ENCODE results near the gene KLF4. TPM values are rescaled to one million over a fixed set of nuclear protein-coding genes. Genes with fewer than 3 reads are reported as not detected.
A peak's percentile ranks its signal among the peaks of the same experiment; 100 is the strongest.

The KLF4 gene
- total RNA-seq, 2 experiments from 2014 or later, result not detected

DNA sequence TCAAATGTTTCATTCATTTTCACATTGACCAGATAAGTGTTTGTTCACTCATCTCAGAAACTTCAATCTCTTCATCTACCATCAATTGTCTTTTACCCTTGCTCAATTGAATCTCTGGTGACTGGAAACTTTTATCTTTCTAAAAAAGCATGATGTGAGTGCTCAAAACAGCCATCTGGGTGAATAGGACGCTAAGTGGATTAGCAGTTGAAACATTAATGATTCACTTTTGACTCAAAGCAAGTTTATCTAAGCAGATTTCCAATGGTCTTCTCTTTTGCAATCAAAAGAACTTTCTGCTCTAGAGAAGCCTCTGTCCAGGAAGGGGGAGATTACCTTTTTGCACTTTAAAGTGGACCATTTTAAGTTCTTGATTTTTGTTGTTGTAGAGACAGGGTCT is 22.2 kb downstream of the KLF4 start:
- no peak overlapping the region for H3K4me3 ChIP-seq (ENCODE audit: low read depth, low read length, poor library complexity, severe bottlenecking)
- intact Hi-C loops (cut with micrococcal nuclease; ENCODE audit: unreplicated experiment), result no loop called here
- DNase-seq (ENCODE audit: low spot score), result no peak
- no peaks in the 10 kb centered on the region for H3K36me3 ChIP-seq (ENCODE audit: insufficient read depth, low read length)
- no TSS peak for BruUV-seq (replicated peaks)
- no peak for TF ChIP-seq EZH2phosphoT487 (IDR thresholded peaks at IDR 0.05; ENCODE audit: borderline replicate concordance, low read depth, low read length)
- TF ChIP-seq, protein P1, sequence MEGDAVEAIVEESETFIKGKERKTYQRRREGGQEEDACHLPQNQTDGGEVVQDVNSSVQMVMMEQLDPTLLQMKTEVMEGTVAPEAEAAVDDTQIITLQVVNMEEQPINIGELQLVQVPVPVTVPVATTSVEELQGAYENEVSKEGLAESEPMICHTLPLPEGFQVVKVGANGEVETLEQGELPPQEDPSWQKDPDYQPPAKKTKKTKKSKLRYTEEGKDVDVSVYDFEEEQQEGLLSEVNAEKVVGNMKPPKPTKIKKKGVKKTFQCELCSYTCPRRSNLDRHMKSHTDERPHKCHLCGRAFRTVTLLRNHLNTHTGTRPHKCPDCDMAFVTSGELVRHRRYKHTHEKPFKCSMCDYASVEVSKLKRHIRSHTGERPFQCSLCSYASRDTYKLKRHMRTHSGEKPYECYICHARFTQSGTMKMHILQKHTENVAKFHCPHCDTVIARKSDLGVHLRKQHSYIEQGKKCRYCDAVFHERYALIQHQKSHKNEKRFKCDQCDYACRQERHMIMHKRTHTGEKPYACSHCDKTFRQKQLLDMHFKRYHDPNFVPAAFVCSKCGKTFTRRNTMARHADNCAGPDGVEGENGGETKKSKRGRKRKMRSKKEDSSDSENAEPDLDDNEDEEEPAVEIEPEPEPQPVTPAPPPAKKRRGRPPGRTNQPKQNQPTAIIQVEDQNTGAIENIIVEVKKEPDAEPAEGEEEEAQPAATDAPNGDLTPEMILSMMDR (conservative IDR thresholded peaks at IDR 0.05; ENCODE audit: low read length), result no peak
- no peak overlapping the region for H2AFZ ChIP-seq (ENCODE audit: low read length)
- H3K27ac ChIP-seq (ENCODE audit: low read depth, low read length, poor library complexity, severe bottlenecking), result no peak overlapping the region
- H3K9me3 ChIP-seq (ENCODE audit: low read length), result no peaks in the 10 kb centered on the region
- H3K9me2 ChIP-seq (ENCODE audit: insufficient read depth, low read length), result no peaks in the 10 kb centered on the region
- H3K4me1 ChIP-seq (ENCODE audit: insufficient read depth, low read length, poor library complexity, severe bottlenecking), result no peaks in the 10 kb centered on the region
- H3K79me2 ChIP-seq (ENCODE audit: insufficient read depth, low read depth, low read length), result no peaks in the 10 kb centered on the region
- H4K20me1 ChIP-seq (ENCODE audit: insufficient read depth, low read length), result no peaks in the 10 kb centered on the region
- H3K4me2 ChIP-seq (ENCODE audit: low read length), result no peak overlapping the region
- CTCF ChIA-PET (ENCODE audit: unreplicated experiment), result no interaction called here
- POLR2A ChIA-PET, result no interaction called here

DNA sequence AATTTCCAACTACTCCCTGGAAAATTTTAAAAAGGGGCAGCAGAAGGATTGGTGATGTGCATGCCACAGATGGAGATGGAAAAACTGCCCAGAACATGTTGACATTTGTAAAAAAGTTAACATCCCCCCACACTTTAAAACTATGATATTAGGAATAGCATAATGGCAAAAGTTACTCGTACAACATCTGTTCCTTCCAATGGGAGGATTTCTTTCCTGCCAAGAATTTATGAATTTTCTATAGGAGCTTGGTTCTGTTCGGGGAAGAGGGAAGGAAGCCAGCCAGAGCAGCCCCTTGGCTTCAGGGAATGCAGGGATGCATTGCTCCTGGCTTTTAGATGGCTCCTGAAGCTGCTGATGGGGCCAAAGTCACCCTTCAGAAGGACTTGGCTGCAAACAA is 22.7 kb downstream of the KLF4 start:
- no peak overlapping the region for H3K4me3 ChIP-seq (ENCODE audit: low read depth, low read length, poor library complexity, severe bottlenecking)
- H3K9me2 ChIP-seq (ENCODE audit: insufficient read depth, low read length), result no peaks in the 10 kb centered on the region
- H3K27ac ChIP-seq (ENCODE audit: low read depth, low read length, poor library complexity, severe bottlenecking), result no peak overlapping the region
- no peaks in the 10 kb centered on the region for H4K20me1 ChIP-seq (ENCODE audit: insufficient read depth, low read length)
- intact Hi-C loops (cut with micrococcal nuclease; ENCODE audit: unreplicated experiment), result no loop called here
- no peaks in the 10 kb centered on the region for H3K4me1 ChIP-seq (ENCODE audit: insufficient read depth, low read length, poor library complexity, severe bottlenecking)
- no peak overlapping the region for H2AFZ ChIP-seq (ENCODE audit: low read length)
- CTCF ChIA-PET (ENCODE audit: unreplicated experiment), result no interaction called here
- no peak overlapping the region for H3K4me2 ChIP-seq (ENCODE audit: low read length)
- BruUV-seq (replicated peaks), result no TSS peak
- no peak for DNase-seq (ENCODE audit: low spot score)
- POLR2A ChIA-PET, result no interaction called here
- H3K79me2 ChIP-seq (ENCODE audit: insufficient read depth, low read depth, low read length), result no peaks in the 10 kb centered on the region
- H3K9me3 ChIP-seq (ENCODE audit: low read length), result no peaks in the 10 kb centered on the region
- H3K36me3 ChIP-seq (ENCODE audit: insufficient read depth, low read length), result no peaks in the 10 kb centered on the region
- TF ChIP-seq EZH2phosphoT487 (IDR thresholded peaks at IDR 0.05; ENCODE audit: borderline replicate concordance, low read depth, low read length), result no peak
- TF ChIP-seq, protein P1 (conservative IDR thresholded peaks at IDR 0.05; ENCODE audit: low read length), result no peak

DNA sequence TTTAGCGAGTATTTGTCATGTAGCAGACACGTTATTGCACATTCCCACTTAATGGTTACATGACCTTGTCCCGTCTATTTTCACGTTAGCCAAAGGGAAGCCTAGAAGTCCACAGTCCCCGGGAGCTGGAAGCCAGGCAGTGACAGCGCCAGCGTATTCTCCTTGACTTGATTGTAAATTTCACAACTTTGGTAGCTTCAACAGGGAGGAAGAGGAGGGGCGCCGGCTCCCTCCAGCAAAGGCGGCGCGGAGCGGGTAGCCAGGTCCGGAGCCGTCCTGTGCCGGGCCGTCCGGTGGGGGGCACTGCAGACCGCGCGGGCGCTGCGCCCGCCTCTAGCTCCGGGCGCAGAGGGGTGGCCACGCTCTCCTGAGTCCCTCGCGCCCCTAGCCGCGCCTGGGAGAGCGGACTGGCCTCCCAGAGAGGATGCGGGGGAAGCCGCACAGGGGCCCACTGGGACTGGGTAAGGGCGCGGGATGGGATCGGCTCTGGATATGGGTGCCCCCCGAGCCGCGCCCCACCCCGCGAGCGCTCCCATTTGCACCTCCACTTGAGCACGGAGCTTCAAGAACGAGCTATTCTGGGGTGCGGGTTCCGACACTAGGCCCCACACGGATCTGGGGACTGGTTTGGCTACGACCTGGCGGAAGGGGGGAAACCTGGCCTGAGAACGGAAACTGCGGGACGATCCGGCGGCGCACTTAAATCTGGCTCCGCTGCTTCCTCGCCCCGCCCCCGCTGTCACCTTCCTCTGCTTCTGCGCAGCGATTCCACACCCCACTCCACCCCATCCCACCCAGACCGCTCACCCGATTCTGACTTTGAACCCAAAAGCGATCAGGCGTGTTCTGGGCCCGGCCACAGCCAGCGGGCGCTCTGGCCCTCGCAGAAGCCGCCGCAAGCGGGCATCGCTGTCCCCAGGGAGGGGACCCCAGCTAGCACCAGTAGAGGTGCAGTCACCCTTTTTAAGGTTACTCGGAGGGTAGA is 23.8 kb downstream of the KLF4 start:
- no peaks in the 10 kb centered on the region for H4K20me1 ChIP-seq (ENCODE audit: insufficient read depth, low read length)
- DNase-seq (ENCODE audit: low spot score), result no peak
- TF ChIP-seq, protein P1 (conservative IDR thresholded peaks at IDR 0.05; ENCODE audit: low read length), result peak; percentile 43; the same call in 1 of the 2 replicates
- no peak for TF ChIP-seq EZH2phosphoT487 (IDR thresholded peaks at IDR 0.05; ENCODE audit: borderline replicate concordance, low read depth, low read length)
- no peak overlapping the region for H3K27ac ChIP-seq (ENCODE audit: low read depth, low read length, poor library complexity, severe bottlenecking)
- no peak overlapping the region for H3K4me2 ChIP-seq (ENCODE audit: low read length)
- BruUV-seq (replicated peaks), result no TSS peak
- H3K9me3 ChIP-seq (ENCODE audit: low read length), result no peaks in the 10 kb centered on the region
- intact Hi-C loops (cut with micrococcal nuclease; ENCODE audit: unreplicated experiment), result no loop called here
- no peaks in the 10 kb centered on the region for H3K79me2 ChIP-seq (ENCODE audit: insufficient read depth, low read depth, low read length)
- CTCF ChIA-PET (ENCODE audit: unreplicated experiment), result no interaction called here
- H2AFZ ChIP-seq (ENCODE audit: low read length), result no peak overlapping the region
- POLR2A ChIA-PET, result no interaction called here
- no peaks in the 10 kb centered on the region for H3K36me3 ChIP-seq (ENCODE audit: insufficient read depth, low read length)
- H3K9me2 ChIP-seq (ENCODE audit: insufficient read depth, low read length), result no peaks in the 10 kb centered on the region
- H3K4me1 ChIP-seq (ENCODE audit: insufficient read depth, low read length, poor library complexity, severe bottlenecking), result no peaks in the 10 kb centered on the region
- no peak overlapping the region for H3K4me3 ChIP-seq (ENCODE audit: low read depth, low read length, poor library complexity, severe bottlenecking)
